Umbilical cord (tissue), 2 donors: ENCODE measurements around the gene ITIH6. TPM values are rescaled to one million over a fixed set of nuclear protein-coding genes. Genes with fewer than 3 reads are reported as not detected.
"Not testable (repeated sequence)": the region's sequence is repeated elsewhere in the genome, so short reads cannot be mapped to it uniquely, and the experiment has no call there.

Experiments used
- DNase-seq: peaks from one replicate; pipeline ENCODE4 v3.0.0-alpha.2; 2015; ENCODE audit warnings: low spot score
- total RNA-seq: library from RNA; depleted of rRNA; stranded (reverse); fragments of >200 nt; gene quantifications from one replicate; pipeline ENCODE4 v1.2.3, GENCODE V29; 2014; ENCODE audit warnings: low replicate concordance; ENCODE audit not compliant: insufficient read depth

ITIH6 gene, protein sequence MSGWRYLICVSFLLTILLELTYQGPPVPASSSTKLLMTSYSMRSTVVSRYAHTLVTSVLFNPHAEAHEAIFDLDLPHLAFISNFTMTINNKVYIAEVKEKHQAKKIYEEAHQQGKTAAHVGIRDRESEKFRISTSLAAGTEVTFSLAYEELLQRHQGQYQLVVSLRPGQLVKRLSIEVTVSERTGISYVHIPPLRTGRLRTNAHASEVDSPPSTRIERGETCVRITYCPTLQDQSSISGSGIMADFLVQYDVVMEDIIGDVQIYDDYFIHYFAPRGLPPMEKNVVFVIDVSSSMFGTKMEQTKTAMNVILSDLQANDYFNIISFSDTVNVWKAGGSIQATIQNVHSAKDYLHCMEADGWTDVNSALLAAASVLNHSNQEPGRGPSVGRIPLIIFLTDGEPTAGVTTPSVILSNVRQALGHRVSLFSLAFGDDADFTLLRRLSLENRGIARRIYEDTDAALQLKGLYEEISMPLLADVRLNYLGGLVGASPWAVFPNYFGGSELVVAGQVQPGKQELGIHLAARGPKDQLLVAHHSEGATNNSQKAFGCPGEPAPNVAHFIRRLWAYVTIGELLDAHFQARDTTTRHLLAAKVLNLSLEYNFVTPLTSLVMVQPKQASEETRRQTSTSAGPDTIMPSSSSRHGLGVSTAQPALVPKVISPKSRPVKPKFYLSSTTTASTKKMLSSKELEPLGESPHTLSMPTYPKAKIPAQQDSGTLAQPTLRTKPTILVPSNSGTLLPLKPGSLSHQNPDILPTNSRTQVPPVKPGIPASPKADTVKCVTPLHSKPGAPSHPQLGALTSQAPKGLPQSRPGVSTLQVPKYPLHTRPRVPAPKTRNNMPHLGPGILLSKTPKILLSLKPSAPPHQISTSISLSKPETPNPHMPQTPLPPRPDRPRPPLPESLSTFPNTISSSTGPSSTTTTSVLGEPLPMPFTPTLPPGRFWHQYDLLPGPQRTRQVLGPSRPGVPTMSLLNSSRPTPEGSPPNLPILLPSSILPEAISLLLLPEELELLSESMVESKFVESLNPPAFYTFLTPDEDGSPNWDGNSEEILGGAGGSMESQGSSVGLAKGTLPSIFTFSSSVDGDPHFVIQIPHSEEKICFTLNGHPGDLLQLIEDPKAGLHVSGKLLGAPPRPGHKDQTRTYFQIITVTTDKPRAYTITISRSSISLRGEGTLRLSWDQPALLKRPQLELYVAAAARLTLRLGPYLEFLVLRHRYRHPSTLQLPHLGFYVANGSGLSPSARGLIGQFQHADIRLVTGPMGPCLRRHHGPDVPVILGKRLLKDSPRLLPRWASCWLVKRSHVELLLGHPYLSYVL
- 0.48 TPM for total RNA-seq

- DNase-seq: peak; percentile 21
These were observed at the start of gene ITIH6 for GRCh38 chrX:54798137-54798536. Gene ITIH6, minus strand, starts transcription at chrX:54798255. Its CDS starts 45 bp downstream, at chrX:54798210.

- not testable (repeated sequence) for DNase-seq
These were observed 49.6 kb upstream of the ITIH6 start for GRCh38 chrX:54847700-54848099.

DNA sequence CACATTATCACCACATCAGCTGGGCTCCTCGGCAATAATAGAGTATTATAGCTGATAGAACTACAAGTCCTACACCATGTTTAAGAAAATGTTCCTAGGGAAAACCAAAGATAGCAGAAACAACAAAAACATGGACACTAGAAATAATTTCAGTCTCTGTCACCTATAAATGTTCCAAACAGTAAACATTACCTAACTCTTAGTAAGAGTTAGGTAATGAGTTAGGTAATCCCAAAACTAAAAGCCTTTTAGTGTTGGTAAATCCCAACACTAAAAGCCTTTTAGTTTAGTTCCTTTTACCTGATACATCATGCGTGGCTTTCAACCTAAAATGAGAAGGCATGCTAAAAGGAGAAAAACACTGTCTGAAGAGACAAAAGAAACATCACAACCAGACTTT, 45.0 kb upstream of the ITIH6 start:
- DNase-seq: no peak

- no peak for DNase-seq
These were observed 44.6 kb upstream of the ITIH6 start for GRCh38 chrX:54842607-54843006.

GRCh38 chrX:54841184-54841874, 43.3 kb upstream of the ITIH6 start:
- DNase-seq: peak; percentile 68

- DNase-seq: no peak
These were observed 40.5 kb upstream of the ITIH6 start for GRCh38 chrX:54838583-54838982.

DNA sequence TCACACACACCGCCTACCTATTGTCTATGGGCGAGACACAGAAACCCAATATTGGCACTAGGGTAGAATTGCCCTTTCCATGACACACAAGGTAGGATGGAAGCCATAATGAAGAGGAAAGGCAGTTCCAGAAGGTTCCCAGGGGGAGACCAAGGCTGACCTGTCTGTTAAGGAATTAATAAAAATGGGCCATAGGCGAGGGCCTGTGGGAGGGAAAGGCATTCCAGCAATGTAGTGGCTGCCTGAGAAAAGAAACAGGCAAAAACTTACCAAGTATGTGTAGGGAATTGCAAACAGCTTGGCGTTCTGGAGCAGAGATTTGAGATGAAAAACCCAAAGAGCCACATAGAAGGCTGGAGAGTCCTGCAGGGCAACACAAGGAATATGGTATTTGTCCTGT, 28.5 kb upstream of the ITIH6 start:
- no peak for DNase-seq

DNA sequence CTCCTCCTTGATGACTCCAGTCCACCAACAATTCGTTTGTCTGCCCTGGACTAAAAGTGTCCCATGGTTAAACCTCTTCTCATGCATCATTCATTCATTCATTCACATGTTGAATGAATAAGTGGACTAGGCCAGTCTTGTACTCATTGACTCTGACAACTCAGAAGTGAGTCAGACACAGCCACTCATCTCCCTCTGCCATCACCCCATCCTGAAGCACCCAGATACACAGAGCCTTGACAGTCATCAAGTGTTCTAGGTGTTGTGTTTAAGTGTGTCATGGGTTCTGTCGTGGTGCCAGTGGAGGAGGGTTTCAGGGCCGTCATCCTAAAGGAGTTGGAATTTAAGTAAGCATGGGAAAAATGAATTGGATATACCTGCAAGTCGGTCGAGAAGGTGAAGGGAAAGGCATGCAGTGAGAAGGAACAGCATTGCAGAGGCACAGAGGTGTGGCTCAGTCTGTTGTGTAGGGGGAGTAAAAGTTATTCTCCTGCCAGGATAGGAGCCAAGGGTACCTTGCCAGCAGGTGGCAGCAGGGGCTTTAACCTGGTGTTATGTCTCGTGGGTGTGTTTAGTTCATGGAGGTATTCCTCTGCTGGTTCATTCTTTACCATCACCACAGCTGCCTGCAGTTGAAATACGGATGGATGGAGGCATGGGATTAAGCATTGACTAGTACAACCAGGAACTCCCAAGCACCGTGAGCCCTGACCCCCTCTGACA, 27.8 kb upstream of the ITIH6 start:
- DNase-seq: no peak

DNA sequence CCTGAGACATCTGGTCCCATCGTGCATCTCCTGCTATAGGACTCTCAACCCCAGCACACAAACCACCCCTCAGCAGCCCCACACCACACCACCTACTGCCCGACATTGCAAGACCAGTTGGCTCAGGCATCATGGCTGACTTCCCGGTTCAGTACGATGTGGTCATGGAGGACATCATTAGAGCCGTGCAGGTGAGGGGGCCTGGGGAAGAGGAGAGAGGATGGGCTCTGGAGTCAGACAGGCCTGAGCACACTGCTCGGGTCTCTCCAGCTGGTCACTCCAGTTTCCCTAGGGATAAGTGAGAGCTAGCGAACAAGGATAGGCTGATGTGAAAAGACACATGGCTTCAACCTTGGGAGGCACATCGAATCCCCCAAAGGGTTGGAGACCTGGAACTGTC, 26.7 kb upstream of the ITIH6 start:
- no peak for DNase-seq

- DNase-seq: no peak
These were observed 26.1 kb upstream of the ITIH6 start for GRCh38 chrX:54824195-54824594.

DNA sequence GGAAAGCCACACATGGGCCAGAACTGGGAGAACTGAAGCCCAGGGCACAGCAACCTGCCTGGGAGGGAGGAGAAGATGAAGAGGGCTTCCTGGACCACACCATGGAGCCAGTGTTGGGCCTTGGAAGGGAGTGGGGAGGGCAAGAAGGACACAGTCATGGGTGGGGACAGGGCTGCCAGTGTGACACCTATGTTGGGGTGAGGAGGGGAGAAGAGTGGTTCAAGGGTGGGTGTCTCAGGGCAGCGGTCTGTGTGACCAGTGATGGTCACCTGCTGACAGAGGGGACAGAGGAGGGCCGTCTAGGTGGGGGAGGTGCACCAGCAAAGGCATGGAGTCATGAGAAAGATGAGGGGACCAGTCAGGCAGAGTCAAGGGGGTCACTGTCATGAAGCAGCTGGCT, 23.3 kb upstream of the ITIH6 start:
- no peak for DNase-seq

GRCh38 chrX:54820737-54821136, 22.7 kb upstream of the ITIH6 start:
- DNase-seq: no peak

- no peak for DNase-seq
These were observed 21.1 kb upstream of the ITIH6 start for GRCh38 chrX:54819201-54819600.

- DNase-seq: no peak
These were observed 20.2 kb upstream of the ITIH6 start for GRCh38 chrX:54818221-54818620.

DNA sequence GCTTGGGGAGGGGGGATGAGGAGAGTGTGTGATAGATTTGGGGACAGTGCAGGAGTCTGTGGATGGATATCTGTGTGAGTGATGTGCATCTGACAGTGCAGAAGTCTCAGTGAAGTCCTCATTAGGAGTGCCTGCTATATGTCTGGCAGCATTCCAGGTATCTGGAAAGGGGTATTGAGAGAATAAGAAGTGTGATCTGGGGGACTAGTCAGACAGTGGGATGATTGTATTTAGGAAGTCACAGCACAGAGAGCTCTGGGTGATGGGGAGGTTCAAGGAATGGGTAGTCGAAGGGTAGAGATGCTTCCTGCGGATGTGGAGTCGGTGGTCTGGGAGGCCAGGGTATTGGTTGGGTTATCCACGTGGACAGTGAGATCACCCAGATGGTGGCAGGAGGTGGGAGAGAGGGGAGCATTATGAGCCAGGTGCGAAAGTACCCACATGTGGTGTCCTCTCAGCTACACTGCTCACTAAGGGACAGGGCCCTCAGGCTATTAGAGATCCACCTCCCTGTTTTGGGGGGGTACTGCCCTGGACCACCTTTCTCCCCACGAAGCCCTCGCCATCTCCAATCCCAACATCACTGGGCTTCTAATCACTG, 19.3 kb upstream of the ITIH6 start:
- peak; percentile 32 for DNase-seq

GRCh38 chrX:54812306-54812705, 14.3 kb upstream of the ITIH6 start:
- no peak for DNase-seq

GRCh38 chrX:54811301-54811885, 13.3 kb upstream of the ITIH6 start:
- no peak for DNase-seq

DNA sequence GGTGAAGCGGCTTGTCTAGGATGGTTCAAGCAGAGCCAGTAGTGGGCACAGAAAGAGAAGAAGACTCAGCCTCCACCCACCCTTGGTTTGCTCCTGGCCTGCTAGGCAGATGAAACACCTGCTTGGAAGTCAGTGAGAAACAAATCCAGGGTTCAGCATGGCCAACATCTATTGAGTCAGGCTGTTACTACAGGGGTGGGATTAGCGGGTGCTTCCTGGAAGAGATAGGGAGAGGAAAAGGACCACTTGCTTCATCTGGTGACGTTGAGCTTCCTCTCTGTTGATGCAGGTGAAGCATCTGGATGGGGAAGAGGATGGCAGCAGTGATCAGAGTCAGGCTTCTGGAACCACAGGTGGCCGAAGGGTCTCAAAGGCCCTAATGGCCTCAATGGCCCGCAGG, 12.5 kb upstream of the ITIH6 start:
- DNase-seq: no peak

GRCh38 chrX:54808605-54809483, 10.8 kb upstream of the ITIH6 start:
- peak; percentile 99 for DNase-seq
